Lower lobe of right lung (tissue), 2 donors: ENCODE data around the gene VRK3. TPM values are rescaled to one million over a fixed set of nuclear protein-coding genes. Genes with fewer than 3 reads are reported as not detected.

Experiments used
- ATAC-seq, 2 donors: fragments of 200-7000 bp; cut with Tn5 transposase; one replicate each; pipeline ENCODE4 v1.9.1; 2020 to 2022; ENCODE audit warnings: mild to moderate bottlenecking in 2 of 2, moderate library complexity in 2 of 2
- DNase-seq: peaks from one replicate; pipeline ENCODE4 v3.0.0-alpha.2; 2020
- H3K27ac ChIP-seq: fragments of 200-600 bp; one replicate; pipeline ENCODE4 v1.8.0; 2022
- H3K27me3 ChIP-seq: fragments of 200-600 bp; one replicate; pipeline ENCODE4 v1.8.0; 2022; ENCODE audit warnings: low read depth
- H3K36me3 ChIP-seq: fragments of 200-600 bp; one replicate; pipeline ENCODE4 v1.8.0; 2022; ENCODE audit warnings: mild to moderate bottlenecking
- H3K4me1 ChIP-seq: fragments of 200-600 bp; one replicate; pipeline ENCODE4 v1.8.0; 2022
- H3K4me3 ChIP-seq: fragments of 200-600 bp; one replicate; pipeline ENCODE4 v1.8.0; 2022; ENCODE audit warnings: mild to moderate bottlenecking
- H3K9me3 ChIP-seq: fragments of 200-600 bp; one replicate; pipeline ENCODE4 v1.8.0; 2022
- CTCF ChIP-seq: fragments of 200-600 bp; IDR thresholded peaks from one replicate; pipeline ENCODE4 v1.8.0; 2022; ENCODE audit warnings: antibody characterized with exemption, mild to moderate bottlenecking
- intact Hi-C: fragments of 100-400 bp; cut with DNase I; formaldehyde crosslinking; loops from one replicate; pipeline ENCODE4 v1.11.0; 2022
- total RNA-seq: library from RNA; stranded (reverse); fragmentation: NEBNext Ultra II Directional; extraction: Animal tissue kit (Norgen Biotek cat#: 25700); gene quantifications from one replicate; pipeline ENCODE4 v1.2.1, GENCODE V29; 2021
- donor health status: DM: no; HTN: yes; CAD: no; lungs with severe emphysema.

VRK3 gene
- total RNA-seq, 1 donor from 2014 or later = 47.1 TPM

GRCh38 chr19:49951806-49952478, 73.2 kb downstream of the VRK3 start:
- Histone ChIP-seq H3K36me3 (no peaks in the 10 kb centered on the region), H3K4me3 (no peak overlapping the region), H3K27ac (no peak overlapping the region), H3K27me3 (no peaks in the 10 kb centered on the region), H3K9me3 (no peaks in the 10 kb centered on the region), H3K4me1 (peaks cover 35% of the 10 kb centered on the region)
- no peak for TF ChIP-seq CTCF
- intact Hi-C loops = no loop called here
- ATAC-seq = no peak
- DNase-seq = peak; percentile 24

GRCh38 chr19:49950956-49951526, 74.1 kb downstream of the VRK3 start:
- H3K4me1 ChIP-seq = peaks cover 35% of the 10 kb centered on the region
- intact Hi-C loops = no loop called here
- ATAC-seq (no peak), DNase-seq (peak; percentile 40)
- no peaks in the 10 kb centered on the region for H3K27me3 ChIP-seq
- H3K36me3 ChIP-seq = no peaks in the 10 kb centered on the region
- H3K27ac ChIP-seq = no peak overlapping the region
- no peak for TF ChIP-seq CTCF
- H3K9me3 ChIP-seq = no peaks in the 10 kb centered on the region
- H3K4me3 ChIP-seq = no peak overlapping the region

- intact Hi-C loops = no loop called here
- DNase-seq = no peak
These were observed 74.6 kb downstream of the VRK3 start for GRCh38 chr19:49950590-49950948.

GRCh38 chr19:49949742-49950589, 75.2 kb downstream of the VRK3 start:
- intact Hi-C loops = no loop called here
- no peak for ATAC-seq

More at GRCh38 chr19:49950590-49950948, 74.6 kb downstream of the VRK3 start:
- no peaks in the 10 kb centered on the region for H3K27me3 ChIP-seq
- ATAC-seq = no peak
- no peak overlapping the region for H3K27ac ChIP-seq
- no peak overlapping the region for H3K4me3 ChIP-seq
- no peaks in the 10 kb centered on the region for H3K36me3 ChIP-seq
- H3K9me3 ChIP-seq = no peaks in the 10 kb centered on the region
- H3K4me1 ChIP-seq = peaks cover 32% of the 10 kb centered on the region
- no peak for TF ChIP-seq CTCF

More at GRCh38 chr19:49949742-49950589, 75.2 kb downstream of the VRK3 start:
- Histone ChIP-seq H3K4me3 (no peak overlapping the region), H3K27me3 (no peaks in the 10 kb centered on the region), H3K4me1 (peaks cover 26% of the 10 kb centered on the region), H3K27ac (no peak overlapping the region), H3K36me3 (no peaks in the 10 kb centered on the region), H3K9me3 (no peaks in the 10 kb centered on the region)
- peak; percentile 14 for DNase-seq
- no peak for TF ChIP-seq CTCF
